ENCODE measurements around the gene MARK1. TPM values are rescaled to one million over a fixed set of nuclear protein-coding genes. Genes with fewer than 3 reads are reported as not detected.

The MARK1 gene
- total RNA-seq, 2 experiments from 2014 or later = not detected

- H3K9me3 Mint-ChIP-seq = no peaks in the 10 kb centered on the region
- H3K4me3 Mint-ChIP-seq = no peak overlapping the region
- DNase-seq = no peak
- H3K4me1 Mint-ChIP-seq (ENCODE audit: low read depth) = no peaks in the 10 kb centered on the region
- CTCF ChIA-PET = no interaction called here
- H3K27me3 Mint-ChIP-seq (ENCODE audit: low read depth) = peaks cover 21% of the 10 kb centered on the region
- H3K27ac Mint-ChIP-seq = no peak overlapping the region
- H3K36me3 Mint-ChIP-seq (ENCODE audit: low read depth) = no peaks in the 10 kb centered on the region
- intact Hi-C loops (cut with micrococcal nuclease) = no loop called here
These were observed 17.0 kb downstream of the MARK1 start for GRCh38 chr1:220544901-220545303.

- CTCF ChIA-PET = no interaction called here
- peaks cover 20% of the 10 kb centered on the region for H3K27me3 Mint-ChIP-seq (ENCODE audit: low read depth)
- intact Hi-C loops (cut with micrococcal nuclease) = no loop called here
- no peaks in the 10 kb centered on the region for H3K36me3 Mint-ChIP-seq (ENCODE audit: low read depth)
- H3K4me1 Mint-ChIP-seq (ENCODE audit: low read depth) = no peaks in the 10 kb centered on the region
- DNase-seq = no peak
- H3K9me3 Mint-ChIP-seq = no peaks in the 10 kb centered on the region
- no peak overlapping the region for H3K4me3 Mint-ChIP-seq
- no peak overlapping the region for H3K27ac Mint-ChIP-seq
These were observed 23.0 kb downstream of the MARK1 start for GRCh38 chr1:220550811-220551399.

GRCh38 chr1:220551718-220552117 is 23.8 kb downstream of the MARK1 start:
- intact Hi-C loops (cut with micrococcal nuclease) = no loop called here
- CTCF ChIA-PET = no interaction called here
- DNase-seq = no peak
- peaks cover 20% of the 10 kb centered on the region for H3K27me3 Mint-ChIP-seq (ENCODE audit: low read depth)
- no peak overlapping the region for H3K27ac Mint-ChIP-seq
- H3K36me3 Mint-ChIP-seq (ENCODE audit: low read depth) = no peaks in the 10 kb centered on the region
- H3K4me1 Mint-ChIP-seq (ENCODE audit: low read depth) = no peaks in the 10 kb centered on the region
- H3K9me3 Mint-ChIP-seq = no peaks in the 10 kb centered on the region
- no peak overlapping the region for H3K4me3 Mint-ChIP-seq

GRCh38 chr1:220552672-220553260 is 24.8 kb downstream of the MARK1 start:
- no peaks in the 10 kb centered on the region for H3K9me3 Mint-ChIP-seq
- H3K36me3 Mint-ChIP-seq (ENCODE audit: low read depth) = no peaks in the 10 kb centered on the region
- CTCF ChIA-PET = no interaction called here
- H3K4me3 Mint-ChIP-seq = no peak overlapping the region
- H3K4me1 Mint-ChIP-seq (ENCODE audit: low read depth) = no peaks in the 10 kb centered on the region
- H3K27me3 Mint-ChIP-seq (ENCODE audit: low read depth) = peaks cover 20% of the 10 kb centered on the region
- H3K27ac Mint-ChIP-seq = no peak overlapping the region
- no peak for DNase-seq
- intact Hi-C loops (cut with micrococcal nuclease) = no loop called here

GRCh38 chr1:220556641-220557040 is 28.7 kb downstream of the MARK1 start:
- no peaks in the 10 kb centered on the region for H3K4me1 Mint-ChIP-seq (ENCODE audit: low read depth)
- H3K27me3 Mint-ChIP-seq (ENCODE audit: low read depth) = peaks cover 13% of the 10 kb centered on the region
- no peaks in the 10 kb centered on the region for H3K9me3 Mint-ChIP-seq
- no peak for DNase-seq
- no peak overlapping the region for H3K27ac Mint-ChIP-seq
- intact Hi-C loops (cut with micrococcal nuclease) = no loop called here
- H3K36me3 Mint-ChIP-seq (ENCODE audit: low read depth) = no peaks in the 10 kb centered on the region
- no peak overlapping the region for H3K4me3 Mint-ChIP-seq
- CTCF ChIA-PET = no interaction called here

- intact Hi-C loops (cut with micrococcal nuclease) = no loop called here
These were observed 35.6 kb downstream of the MARK1 start for GRCh38 chr1:220563564-220563963.

GRCh38 chr1:220564216-220564615 is 36.3 kb downstream of the MARK1 start:
- DNase-seq = no peak
- Mint-ChIP-seq H3K4me1 (ENCODE audit: low read depth) (no peaks in the 10 kb centered on the region), H3K27me3 (ENCODE audit: low read depth) (peaks cover 4% of the 10 kb centered on the region), H3K27ac (no peak overlapping the region), H3K36me3 (ENCODE audit: low read depth) (no peaks in the 10 kb centered on the region), H3K9me3 (no peaks in the 10 kb centered on the region), H3K4me3 (no peak overlapping the region)
- CTCF ChIA-PET = no interaction called here
- intact Hi-C loops (cut with micrococcal nuclease) = no loop called here

More at GRCh38 chr1:220563564-220563963, 35.6 kb downstream of the MARK1 start:
- CTCF ChIA-PET = no interaction called here
- Mint-ChIP-seq H3K4me1 (ENCODE audit: low read depth) (no peaks in the 10 kb centered on the region), H3K4me3 (no peak overlapping the region), H3K27ac (no peak overlapping the region), H3K27me3 (ENCODE audit: low read depth) (peaks cover 4% of the 10 kb centered on the region), H3K9me3 (no peaks in the 10 kb centered on the region), H3K36me3 (ENCODE audit: low read depth) (no peaks in the 10 kb centered on the region)
- no peak for DNase-seq

- no peak for DNase-seq
- Mint-ChIP-seq H3K4me3 (no peak overlapping the region), H3K27ac (no peak overlapping the region), H3K4me1 (ENCODE audit: low read depth) (no peaks in the 10 kb centered on the region), H3K9me3 (no peaks in the 10 kb centered on the region), H3K27me3 (ENCODE audit: low read depth) (peaks cover 4% of the 10 kb centered on the region), H3K36me3 (ENCODE audit: low read depth) (no peaks in the 10 kb centered on the region)
- CTCF ChIA-PET = interaction anchor here (1.2 kb wide), 1 partner anchor 17 kb away, joined by 3 read pairs; no protein-coding TSS in a partner anchor
- intact Hi-C loops (cut with micrococcal nuclease) = no loop called here
These were observed 37.7 kb downstream of the MARK1 start for GRCh38 chr1:220565670-220566069.

- CTCF ChIA-PET = interaction anchor here (1.2 kb wide), 1 partner anchor 18 kb away, joined by 3 read pairs; no protein-coding TSS in a partner anchor
- no peak for DNase-seq
- Mint-ChIP-seq H3K4me1 (ENCODE audit: low read depth) (no peaks in the 10 kb centered on the region), H3K4me3 (no peak overlapping the region), H3K36me3 (ENCODE audit: low read depth) (no peaks in the 10 kb centered on the region), H3K27ac (no peak overlapping the region), H3K27me3 (ENCODE audit: low read depth) (peaks cover 8% of the 10 kb centered on the region), H3K9me3 (no peaks in the 10 kb centered on the region)
- intact Hi-C loops (cut with micrococcal nuclease) = no loop called here
These were observed 38.9 kb downstream of the MARK1 start for GRCh38 chr1:220566869-220567268.

GRCh38 chr1:220572416-220572815 is 44.5 kb downstream of the MARK1 start:
- no peak for DNase-seq
- intact Hi-C loops (cut with micrococcal nuclease) = no loop called here
- no peaks in the 10 kb centered on the region for H3K36me3 Mint-ChIP-seq (ENCODE audit: low read depth)
- H3K4me1 Mint-ChIP-seq (ENCODE audit: low read depth) = no peaks in the 10 kb centered on the region
- no peak overlapping the region for H3K27ac Mint-ChIP-seq
- H3K4me3 Mint-ChIP-seq = no peak overlapping the region
- H3K9me3 Mint-ChIP-seq = peaks cover 15% of the 10 kb centered on the region
- H3K27me3 Mint-ChIP-seq (ENCODE audit: low read depth) = peaks cover 12% of the 10 kb centered on the region
- CTCF ChIA-PET = no interaction called here

- Mint-ChIP-seq H3K27me3 (ENCODE audit: low read depth) (peaks cover 14% of the 10 kb centered on the region), H3K9me3 (peaks cover 15% of the 10 kb centered on the region), H3K4me3 (no peak overlapping the region), H3K4me1 (ENCODE audit: low read depth) (no peaks in the 10 kb centered on the region), H3K36me3 (ENCODE audit: low read depth) (no peaks in the 10 kb centered on the region), H3K27ac (no peak overlapping the region)
- intact Hi-C loops (cut with micrococcal nuclease) = no loop called here
- no peak for DNase-seq
- CTCF ChIA-PET = no interaction called here
These were observed 45.9 kb downstream of the MARK1 start for GRCh38 chr1:220573836-220574235.

- H3K9me3 Mint-ChIP-seq = peaks cover 15% of the 10 kb centered on the region
- H3K27ac Mint-ChIP-seq = no peak overlapping the region
- no peak for DNase-seq
- H3K27me3 Mint-ChIP-seq (ENCODE audit: low read depth) = peaks cover 14% of the 10 kb centered on the region
- H3K36me3 Mint-ChIP-seq (ENCODE audit: low read depth) = no peaks in the 10 kb centered on the region
- H3K4me1 Mint-ChIP-seq (ENCODE audit: low read depth) = no peaks in the 10 kb centered on the region
- intact Hi-C loops (cut with micrococcal nuclease) = no loop called here
- CTCF ChIA-PET = no interaction called here
- no peak overlapping the region for H3K4me3 Mint-ChIP-seq
These were observed 48.0 kb downstream of the MARK1 start for GRCh38 chr1:220575718-220576497.

GRCh38 chr1:220577926-220578325 is 50.0 kb downstream of the MARK1 start:
- CTCF ChIA-PET = no interaction called here
- intact Hi-C loops (cut with micrococcal nuclease) = no loop called here
- Mint-ChIP-seq H3K36me3 (ENCODE audit: low read depth) (no peaks in the 10 kb centered on the region), H3K9me3 (peaks cover 14% of the 10 kb centered on the region), H3K27me3 (ENCODE audit: low read depth) (peaks cover 8% of the 10 kb centered on the region), H3K4me1 (ENCODE audit: low read depth) (no peaks in the 10 kb centered on the region), H3K27ac (no peak overlapping the region), H3K4me3 (no peak overlapping the region)
- DNase-seq = no peak
